Jurkat, Clone E6-1 (cell line): ENCODE measurements around the gene ARHGAP26.

Experiments used
- DNase-seq: peaks from one replicate; pipeline ENCODE4 v3.0.0-alpha.2; 2011; ENCODE audit warnings: low read depth, low spot score
- H3K4me3 ChIP-seq: 2 replicates; pipeline ENCODE4 v1.5.1; 2011; ENCODE audit warnings: mild to moderate bottlenecking, low read length, control low read depth, moderate library complexity

ARHGAP26 gene

DNA sequence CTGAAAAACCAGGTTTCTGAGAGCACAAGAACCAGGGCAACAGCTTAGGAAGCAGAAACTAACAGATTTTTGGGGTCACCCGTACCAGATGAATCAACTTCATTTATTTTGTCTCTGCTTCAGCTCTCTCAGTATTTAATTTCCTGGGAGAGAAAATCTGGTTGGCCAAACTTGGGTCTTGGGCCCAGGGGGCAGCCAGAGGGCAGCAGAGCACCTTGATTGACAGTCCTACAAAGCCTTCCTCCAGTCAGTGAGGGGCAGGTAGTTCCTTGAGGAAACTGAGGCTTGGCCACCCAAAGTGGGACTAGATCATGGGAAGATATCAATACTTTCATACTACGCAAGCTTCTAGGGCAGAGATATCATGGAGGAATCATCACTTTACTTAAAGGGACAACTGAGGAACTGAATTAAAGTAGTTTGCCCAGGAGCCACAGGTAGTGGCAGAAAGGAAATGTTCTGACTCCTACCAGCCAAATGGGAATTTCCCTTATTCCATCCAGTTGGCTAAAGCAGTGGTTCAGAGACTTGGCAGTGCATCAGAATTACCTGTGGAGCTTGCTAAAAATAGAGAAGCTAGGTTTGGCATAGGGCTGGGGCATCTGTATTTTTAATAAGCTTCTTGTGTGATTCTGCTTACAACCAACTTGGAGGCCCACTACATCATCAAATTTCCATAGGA, 21.5 kb upstream of the ARHGAP26 start:
- H3K4me3 ChIP-seq, result no peak overlapping the region
- DNase-seq, result peak; percentile 28

DNA sequence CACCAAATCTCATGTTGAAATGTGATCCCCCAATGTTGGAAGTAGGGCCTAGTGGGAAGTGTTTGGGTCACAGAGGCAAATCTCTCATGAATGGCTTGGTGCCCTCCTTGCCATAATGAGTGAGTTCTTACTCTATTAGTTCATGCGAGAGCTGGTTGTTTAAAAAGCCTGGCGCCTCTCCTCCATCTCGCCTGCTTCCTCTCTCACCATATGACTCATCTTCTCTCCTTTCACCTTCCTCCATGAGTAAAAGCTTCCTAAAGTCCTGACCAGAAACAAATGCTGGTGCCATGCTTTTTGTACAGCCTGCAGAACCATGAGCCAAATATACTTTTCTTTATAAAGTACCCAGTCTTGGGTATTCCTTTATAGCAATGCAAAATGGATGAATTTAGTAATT, 20.9 kb upstream of the ARHGAP26 start:
- no peak overlapping the region for H3K4me3 ChIP-seq
- DNase-seq, result no peak

DNA sequence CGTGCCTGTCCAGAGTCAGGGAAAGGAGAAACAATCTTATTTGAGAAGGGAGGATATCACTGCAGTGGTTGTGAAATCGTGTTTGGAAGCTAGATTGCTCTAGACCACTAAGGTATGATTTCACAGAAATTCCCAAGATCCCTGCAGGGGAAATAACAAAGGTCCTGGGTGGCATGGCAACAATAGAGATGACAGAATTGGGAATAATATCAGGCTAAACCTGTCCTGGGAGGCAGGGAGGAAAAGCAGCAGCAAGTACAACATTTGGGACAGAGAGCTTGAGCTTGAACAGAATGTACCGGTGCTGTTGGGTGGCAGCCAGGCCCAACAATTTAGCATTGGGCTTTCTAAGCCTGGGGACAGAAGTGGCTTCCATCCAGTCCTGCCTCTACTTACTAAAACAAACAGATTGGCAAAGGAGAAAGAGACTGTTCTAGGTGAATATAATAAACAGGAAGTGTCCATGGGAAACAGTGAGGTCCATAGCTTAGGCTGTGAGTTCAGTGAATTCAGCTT, 17.0 kb upstream of the ARHGAP26 start:
- DNase-seq, result no peak
- H3K4me3 ChIP-seq, result no peak overlapping the region

DNA sequence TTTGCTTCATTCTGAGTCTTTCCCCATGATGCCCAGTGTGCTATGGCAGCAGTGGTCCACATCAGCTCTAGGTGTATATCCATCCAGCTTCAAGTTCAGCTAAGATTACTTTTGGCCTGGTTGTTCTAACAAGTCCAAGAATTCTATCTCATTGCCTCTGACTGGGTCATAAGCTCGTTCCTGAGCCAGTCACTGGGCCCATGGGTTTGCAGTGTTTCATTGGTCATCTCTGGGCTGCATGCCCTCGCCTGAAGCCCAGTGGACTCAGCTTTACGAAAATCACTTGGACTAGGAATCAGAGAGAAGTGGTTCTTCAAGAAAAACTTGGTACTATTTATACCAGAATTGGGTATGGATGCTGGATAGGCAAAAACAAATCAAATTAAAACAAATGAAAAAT, 16.1 kb upstream of the ARHGAP26 start:
- no peak overlapping the region for H3K4me3 ChIP-seq
- no peak for DNase-seq

DNA sequence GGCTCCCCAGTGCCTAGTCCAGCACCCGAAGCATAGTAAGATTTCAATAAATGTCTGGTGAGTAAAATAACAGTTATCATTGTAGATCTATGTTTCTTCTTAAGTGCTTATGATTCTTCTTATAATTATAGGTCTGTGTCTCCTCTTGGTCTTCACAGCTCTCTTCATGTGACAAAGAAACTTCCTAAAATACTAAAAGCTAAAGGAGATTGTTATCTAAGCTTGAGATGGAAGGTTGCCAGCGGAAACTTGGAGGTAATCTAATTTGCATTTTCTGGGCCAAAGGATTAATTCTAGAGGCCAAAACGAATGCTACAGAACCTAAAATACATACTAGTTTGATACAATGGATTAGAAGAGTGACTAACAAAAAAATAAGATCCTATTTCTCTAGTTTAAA, 13.6 kb upstream of the ARHGAP26 start:
- no peak for DNase-seq
- H3K4me3 ChIP-seq, result no peak overlapping the region

DNA sequence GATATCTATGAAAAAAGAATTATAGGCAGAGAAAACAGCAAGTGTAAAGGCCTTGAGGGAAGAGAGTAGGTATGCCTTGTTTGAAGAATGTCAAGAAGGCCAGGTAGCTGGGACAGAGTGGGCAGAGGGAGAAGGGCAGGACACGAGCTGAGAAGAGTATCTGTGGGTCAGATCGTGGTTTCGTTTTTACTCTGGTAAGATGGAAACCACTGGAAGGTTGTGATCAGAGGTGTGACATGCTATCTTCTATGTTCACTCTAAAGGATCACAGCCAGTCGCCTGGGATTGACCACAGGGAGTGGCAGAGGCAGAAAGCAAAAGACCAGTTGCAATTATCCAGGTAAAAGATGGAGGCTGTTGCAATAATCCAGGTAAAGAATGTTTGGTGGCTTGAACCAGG, 12.6 kb upstream of the ARHGAP26 start:
- no peak for DNase-seq
- H3K4me3 ChIP-seq, result no peak overlapping the region

DNA sequence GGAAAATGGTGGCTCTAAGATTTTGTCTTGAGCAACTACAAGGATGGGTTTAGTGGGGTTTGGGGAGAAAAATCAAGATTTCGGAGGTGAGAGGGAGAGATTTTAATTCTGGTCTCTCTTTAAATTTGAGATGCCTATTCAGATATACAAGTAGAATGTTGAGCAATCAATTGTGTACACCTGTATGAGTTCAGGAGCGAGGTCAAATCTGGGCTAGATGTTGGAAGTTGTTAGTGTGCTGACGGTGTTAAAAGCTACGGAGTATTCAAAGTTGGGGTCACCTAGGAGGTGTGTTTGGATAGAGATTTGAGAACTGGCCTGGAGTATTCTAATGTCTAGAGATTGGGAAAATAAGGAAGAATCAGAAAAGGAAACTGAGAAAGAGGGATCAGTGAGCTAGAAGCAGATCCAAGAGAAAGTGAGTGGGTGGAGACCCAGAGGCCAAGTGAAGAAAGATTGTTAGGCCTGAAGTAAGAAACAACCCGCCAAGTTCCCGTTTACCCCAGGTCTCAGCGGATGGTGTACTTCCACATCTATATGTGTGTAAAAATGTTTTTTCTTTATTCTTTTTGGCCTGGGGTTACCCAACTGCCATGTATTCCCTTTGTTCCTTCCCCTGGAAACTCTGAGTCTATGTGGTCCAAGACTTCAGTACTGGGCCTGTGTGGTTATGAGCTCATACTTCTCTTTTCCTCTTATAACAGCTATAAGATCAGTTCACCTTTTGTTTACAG, 11.9 kb upstream of the ARHGAP26 start:
- DNase-seq, result no peak
- no peak overlapping the region for H3K4me3 ChIP-seq

DNA sequence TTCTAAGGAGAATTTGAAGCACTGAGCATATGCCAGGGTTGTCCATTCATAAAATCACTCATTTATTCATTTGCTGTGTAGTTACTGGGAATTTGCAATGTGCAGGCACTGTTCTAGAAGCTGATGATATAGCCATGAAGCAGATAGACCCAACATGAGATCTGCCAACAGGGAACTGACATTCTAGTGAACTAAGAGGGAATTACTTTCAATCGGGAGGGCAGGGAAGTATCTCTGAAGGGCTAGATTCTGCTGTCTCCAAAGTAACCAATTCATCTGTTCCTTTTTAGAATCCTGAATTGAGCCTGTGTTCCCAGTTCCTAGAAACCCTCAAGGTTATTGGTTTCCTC, 11.4 kb upstream of the ARHGAP26 start:
- H3K4me3 ChIP-seq, result no peak overlapping the region
- no peak for DNase-seq

DNA sequence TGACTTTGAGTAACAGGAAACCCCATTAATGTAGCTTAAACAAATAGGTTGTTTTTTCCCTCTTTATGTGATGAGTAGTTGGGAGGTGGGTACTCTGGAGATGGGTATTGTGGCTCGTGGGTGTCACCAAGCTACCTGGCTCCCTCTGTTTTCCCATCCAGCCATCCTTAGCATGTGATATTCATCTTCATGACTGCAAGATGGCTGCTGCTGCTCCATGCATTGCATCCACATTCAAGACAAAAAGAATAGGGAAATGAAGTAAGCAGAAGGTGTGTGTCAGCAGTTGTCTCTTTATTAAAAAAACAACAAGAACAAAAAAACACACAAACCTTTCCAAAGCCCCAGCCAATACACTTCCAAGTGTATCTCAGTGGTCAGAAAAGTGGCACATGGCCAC, 6.5 kb upstream of the ARHGAP26 start:
- H3K4me3 ChIP-seq, result no peak overlapping the region
- no peak for DNase-seq

DNA sequence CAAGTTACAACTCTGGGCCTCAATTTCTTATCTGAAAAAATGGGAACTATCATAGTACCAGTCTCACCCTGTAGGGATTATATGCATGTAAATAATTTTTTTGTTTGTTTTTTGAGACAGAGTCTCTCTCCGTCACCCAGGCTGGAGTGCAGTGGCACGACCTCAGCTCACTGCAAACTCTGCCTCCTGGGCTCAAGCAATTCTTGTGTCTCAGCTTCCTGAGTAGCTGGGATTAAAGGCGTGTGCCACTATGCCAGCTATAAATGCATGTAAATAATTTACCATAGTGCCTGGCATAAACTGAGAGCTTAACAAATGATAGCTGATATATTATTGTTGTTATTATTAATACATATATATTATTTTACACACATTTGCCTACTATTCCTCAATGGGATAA, 3.0 kb upstream of the ARHGAP26 start:
- DNase-seq, result no peak
- no peak overlapping the region for H3K4me3 ChIP-seq

DNA sequence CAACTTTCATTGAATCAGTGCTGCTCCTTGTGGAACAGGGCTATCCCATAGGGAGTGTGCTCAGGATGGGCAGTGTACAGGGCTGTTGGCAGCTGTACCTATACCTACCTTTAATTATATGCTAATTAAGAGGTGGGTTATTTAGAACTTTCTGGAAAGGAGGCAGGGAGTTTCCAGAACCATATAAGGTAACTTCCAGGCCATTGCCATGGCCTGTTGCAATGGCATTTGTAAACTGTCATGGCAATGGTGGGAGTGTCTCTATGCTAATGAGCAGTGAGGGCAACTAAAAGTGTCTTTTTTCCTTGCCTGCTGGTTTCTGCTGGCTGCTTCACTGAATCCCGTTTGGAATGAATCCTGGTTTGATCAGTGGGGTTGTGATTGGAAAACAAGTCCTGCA, 2.3 kb upstream of the ARHGAP26 start:
- DNase-seq, result no peak
- no peak overlapping the region for H3K4me3 ChIP-seq

DNA sequence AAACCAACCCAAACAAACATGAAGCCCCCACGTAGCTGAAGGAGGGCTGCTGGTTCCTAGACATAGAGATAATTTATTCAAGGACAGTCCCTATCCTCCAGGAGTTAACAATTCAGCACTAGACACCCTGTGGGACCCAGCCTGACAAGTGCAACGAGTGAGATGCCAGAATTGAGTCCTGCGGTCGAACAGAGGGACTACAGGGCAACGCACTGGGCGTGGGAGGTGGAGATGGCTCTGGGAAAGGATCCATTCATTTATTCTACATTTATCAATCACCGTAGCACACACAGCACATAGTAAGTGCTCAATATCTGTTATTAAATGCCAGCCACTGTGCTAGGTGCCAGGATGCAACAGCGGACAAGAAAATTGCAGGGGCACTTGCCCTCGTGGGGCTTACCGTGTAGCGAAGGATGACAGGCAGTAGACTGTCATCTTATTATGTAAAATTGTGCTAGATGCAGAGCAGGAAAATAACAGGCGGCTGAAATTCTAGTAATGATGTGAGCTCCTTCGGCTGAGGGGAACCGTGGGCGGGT, 855 bp upstream of the ARHGAP26 start:
- no peak for DNase-seq
- peak overlapping the region; percentile 82 for H3K4me3 ChIP-seq

DNA sequence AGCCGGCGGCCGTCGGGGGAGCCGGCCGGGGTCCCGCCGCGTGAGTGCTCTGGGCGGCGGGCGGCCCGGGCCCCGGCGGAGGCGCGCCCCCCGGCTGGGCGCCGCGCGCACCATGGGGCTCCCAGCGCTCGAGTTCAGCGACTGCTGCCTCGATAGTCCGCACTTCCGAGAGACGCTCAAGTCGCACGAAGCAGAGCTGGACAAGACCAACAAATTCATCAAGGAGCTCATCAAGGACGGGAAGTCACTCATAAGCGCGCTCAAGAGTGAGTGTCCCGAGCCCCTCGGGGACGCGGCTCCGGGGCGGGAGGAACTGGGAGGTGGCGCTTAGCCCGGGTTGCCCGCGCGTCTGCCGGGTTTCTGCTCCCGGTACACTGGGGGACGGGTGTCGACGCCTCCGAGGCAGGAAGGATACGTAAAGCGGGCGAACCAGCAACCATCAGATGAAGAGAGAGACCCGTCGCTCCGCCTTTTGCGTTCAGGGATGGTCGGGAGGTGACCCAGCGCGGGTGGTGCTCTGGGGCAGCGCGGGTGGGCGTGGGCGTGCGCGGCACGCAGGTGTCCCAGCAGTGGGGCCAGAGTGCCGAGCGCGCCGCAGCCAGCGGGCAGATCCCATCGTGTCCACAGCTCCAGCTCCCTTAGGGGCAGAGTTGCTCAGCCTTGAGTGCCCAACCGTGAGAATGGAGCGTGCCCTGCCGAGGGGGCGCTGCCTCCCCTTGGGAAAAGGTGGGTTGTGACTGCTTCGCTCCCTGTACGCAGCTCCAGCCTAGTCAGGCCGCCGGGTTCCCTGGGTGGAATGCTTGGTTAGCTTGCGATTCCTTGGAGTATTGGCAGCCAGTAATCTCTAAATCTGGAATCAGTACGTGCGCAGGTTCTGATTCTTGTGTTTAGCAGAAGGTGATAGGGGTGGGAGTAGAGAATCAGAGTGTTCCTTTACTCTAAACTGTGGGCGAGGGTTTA, 753 bp downstream of the ARHGAP26 start:
- peak; percentile 32 for DNase-seq
- peak overlapping the region; percentile 82 for H3K4me3 ChIP-seq

DNA sequence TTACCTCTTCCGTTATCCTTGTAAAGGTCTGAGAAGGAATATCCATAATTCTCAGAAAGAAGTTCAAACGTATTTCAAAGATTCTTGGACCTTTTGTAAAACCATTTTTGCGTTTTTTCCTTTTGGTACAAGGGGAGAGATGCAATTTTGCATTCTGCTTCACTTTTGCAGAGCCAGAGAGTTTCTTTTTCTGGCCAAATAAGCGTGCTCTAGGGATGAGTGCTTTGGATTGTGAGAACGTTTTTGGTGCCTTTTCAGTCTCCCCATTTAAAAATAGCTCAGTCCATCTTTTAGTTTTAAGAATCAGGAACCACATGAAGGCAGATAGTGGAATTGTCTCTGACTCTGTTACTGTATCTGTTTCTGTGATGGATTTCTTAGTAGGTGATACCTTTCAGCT, 1.5 kb downstream of the ARHGAP26 start:
- DNase-seq, result no peak
- H3K4me3 ChIP-seq, result peak overlapping the region; percentile 82; the same call in 1 of the 2 replicates

DNA sequence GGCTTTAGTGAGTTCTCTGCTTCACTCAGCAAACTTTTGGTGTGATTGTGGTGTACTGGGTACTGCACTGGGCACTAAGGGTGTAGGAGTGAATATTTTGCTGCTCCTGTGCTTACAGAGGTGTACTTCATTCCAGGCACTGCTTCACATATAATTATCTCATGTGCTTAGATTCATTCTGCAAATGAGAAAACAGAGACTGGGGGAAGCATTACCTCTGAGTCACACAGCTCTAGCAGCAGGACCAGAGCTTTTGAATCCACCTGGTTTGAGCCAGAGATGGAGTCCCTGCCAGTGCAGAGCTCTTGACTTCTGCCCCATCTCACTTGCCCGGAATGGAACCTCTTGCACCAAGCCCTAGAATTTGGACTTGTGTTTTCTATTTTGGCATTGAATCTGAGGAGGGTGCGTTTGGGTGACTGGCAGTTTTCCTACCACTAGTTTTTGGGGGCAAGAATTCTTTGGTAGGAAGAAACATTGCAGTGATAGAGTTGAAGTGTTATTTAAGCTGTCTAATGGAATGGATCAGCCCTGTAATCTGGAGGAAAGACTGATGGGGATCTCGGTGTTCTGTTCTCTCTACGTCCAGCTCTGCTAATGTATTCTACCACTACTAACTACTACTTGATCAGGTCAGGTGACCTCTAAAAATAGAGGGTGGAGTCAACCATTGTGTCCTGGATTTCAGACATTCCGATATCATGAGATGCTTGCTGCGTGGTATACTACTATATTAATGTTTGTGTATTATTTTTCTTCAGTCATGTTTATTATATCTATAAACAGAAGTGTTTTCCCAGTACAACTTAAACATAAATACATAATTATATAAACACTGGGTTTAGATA, 2.5 kb downstream of the ARHGAP26 start:
- no peak overlapping the region for H3K4me3 ChIP-seq
- no peak for DNase-seq

DNA sequence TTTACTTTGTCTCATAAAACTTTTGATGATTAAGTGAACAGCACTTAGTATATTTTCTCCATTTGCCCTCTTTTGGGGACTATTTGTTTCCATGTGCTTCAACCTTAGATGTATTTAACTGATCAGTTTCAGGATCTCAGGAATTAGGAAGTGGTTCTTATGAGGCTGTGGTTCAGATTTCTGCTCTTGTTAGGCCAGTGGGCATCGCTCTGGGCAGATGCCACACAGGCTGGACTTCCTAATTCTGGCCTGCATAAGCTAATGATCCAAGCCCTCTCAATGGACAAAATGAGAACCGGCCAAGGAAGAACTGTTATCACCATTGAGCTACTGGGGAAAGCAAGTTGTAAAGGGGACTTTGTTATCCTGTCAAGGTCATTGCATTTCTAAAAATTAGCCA, 6.9 kb downstream of the ARHGAP26 start:
- H3K4me3 ChIP-seq, result no peak overlapping the region
- no peak for DNase-seq

DNA sequence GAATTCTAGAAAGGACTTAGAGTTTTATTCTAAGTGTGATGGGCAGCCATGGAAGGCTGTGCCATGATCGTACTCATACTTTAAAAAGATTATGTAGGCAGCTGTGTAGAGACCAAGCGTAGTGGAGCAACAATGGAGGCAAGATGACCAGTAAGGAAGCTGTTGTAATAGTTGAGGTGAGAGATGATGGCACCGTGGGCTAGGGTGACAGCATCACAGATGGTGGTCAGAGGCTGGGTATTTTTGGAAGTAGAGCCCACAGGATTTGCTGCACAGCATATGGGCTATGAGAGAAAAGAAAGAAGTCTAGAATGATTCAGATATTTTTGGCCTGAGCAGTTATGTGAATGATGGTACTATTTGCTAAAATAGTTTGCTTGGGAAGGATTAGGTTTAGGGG, 7.7 kb downstream of the ARHGAP26 start:
- no peak overlapping the region for H3K4me3 ChIP-seq
- no peak for DNase-seq

DNA sequence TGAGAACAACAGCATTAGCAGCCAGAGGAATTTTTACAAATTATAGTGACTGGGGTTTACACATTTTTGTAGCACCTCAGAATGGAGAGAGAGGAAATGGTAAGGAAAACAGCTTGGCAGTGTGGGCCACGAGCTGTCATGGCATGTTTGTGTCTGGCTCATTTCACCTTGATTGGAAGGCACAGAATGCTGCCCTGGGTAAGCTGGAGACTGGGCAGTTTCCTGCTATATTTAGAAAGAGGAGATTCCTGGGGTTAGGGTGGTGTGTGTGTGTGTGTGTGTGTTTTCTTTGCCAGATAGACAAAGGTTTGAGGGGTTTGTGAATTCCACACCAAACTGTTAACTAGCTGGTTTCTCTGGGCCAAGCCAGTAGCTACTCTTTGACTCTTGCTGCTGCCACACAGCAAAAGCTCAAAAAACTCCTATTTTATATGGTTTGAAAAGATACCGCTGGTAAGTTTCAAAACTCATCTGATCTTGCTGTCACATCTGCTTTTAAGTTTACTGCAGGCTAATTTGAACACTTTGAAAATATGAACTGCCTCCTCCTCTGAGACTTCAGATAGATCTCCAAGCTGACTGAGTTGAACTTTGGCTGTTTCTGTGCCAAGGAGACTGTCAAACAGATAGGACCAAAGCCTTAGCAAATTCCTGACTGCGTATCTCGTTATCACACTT, 9.1 kb downstream of the ARHGAP26 start:
- no peak for DNase-seq
- no peak overlapping the region for H3K4me3 ChIP-seq
